HepG2 (cell line): ENCODE data around the gene AXIN2. TPM values are rescaled to one million over a fixed set of nuclear protein-coding genes. Genes with fewer than 3 reads are reported as not detected.
A peak's percentile ranks its signal among the peaks of the same experiment; 100 is the strongest.

Experiments used
- FOXO4 ChIP-seq: sonication (generic); formaldehyde crosslinking; conservative IDR thresholded peaks from 2 replicates; pipeline ENCODE4 v1.8.1; 2023; ENCODE audit warnings: missing genetic modification reagents
- GATAD2A ChIP-seq: IDR thresholded peaks from 2 replicates; pipeline ENCODE4 v1.6.1; 2016
- HOXA3 ChIP-seq: sonication (generic); formaldehyde crosslinking; IDR thresholded peaks from 2 replicates; pipeline ENCODE4 v1.5.0; 2020; ENCODE audit warnings: missing genetic modification reagents
- IKZF4 ChIP-seq: sonication (generic); formaldehyde crosslinking; IDR thresholded peaks from 2 replicates; pipeline ENCODE4 v1.5.1; 2020; ENCODE audit warnings: borderline replicate concordance, mild to moderate bottlenecking, low read depth, missing genetic modification reagents; ENCODE audit errors: not compliant biosample characterization
- IRX3 ChIP-seq: sonication (generic); formaldehyde crosslinking; IDR thresholded peaks from 2 replicates; pipeline ENCODE4 v1.8.1; 2023; ENCODE audit warnings: mild to moderate bottlenecking, low read depth, missing genetic modification reagents, borderline replicate concordance
- MAZ ChIP-seq, 2 experiments: sonication (generic) in 1 of 2; formaldehyde crosslinking in 1 of 2; IDR thresholded peaks; 2 replicates each; pipeline versions ENCODE4 v1.5.0 to v1.6.1; 2012 to 2020; ENCODE audit warnings: low read depth in 2 of 2, mild to moderate bottlenecking in 2 of 2, borderline replicate concordance in 1 of 2, improper control_type of control experiment in 1 of 2, low read length in 1 of 2, missing genetic modification reagents in 1 of 2, moderate library complexity in 1 of 2
- MIER3 ChIP-seq: IDR thresholded peaks from 2 replicates; pipeline ENCODE4 v1.6.1; 2016; ENCODE audit warnings: missing compliant biosample characterization, borderline replicate concordance
- MLLT10 ChIP-seq: sonication (generic); formaldehyde crosslinking; IDR thresholded peaks from 2 replicates; pipeline ENCODE4 v1.4.0; 2020; ENCODE audit warnings: missing genetic modification reagents
- MLX ChIP-seq: IDR thresholded peaks from 2 replicates; pipeline ENCODE4 v1.6.1; 2016
- NCOA2 ChIP-seq: sonication (generic); formaldehyde crosslinking; IDR thresholded peaks from 2 replicates; pipeline ENCODE4 v1.8.0; 2022; ENCODE audit warnings: inconsistent platforms
- RARA ChIP-seq: IDR thresholded peaks from 2 replicates; pipeline ENCODE4 v1.6.1; 2016; ENCODE audit warnings: missing genetic modification reagents, missing compliant biosample characterization
- RARG ChIP-seq: sonication (generic); formaldehyde crosslinking; IDR thresholded peaks from 2 replicates; pipeline ENCODE4 v1.4.0; 2020; ENCODE audit warnings: low read depth, mild to moderate bottlenecking, missing genetic modification reagents
- RELA ChIP-seq: sonication (generic); formaldehyde crosslinking; IDR thresholded peaks from 2 replicates; pipeline ENCODE4 v1.4.0; 2020; ENCODE audit warnings: missing genetic modification reagents
- SAP130 ChIP-seq: IDR thresholded peaks from 2 replicates; pipeline ENCODE4 v1.6.1; 2016; ENCODE audit warnings: low read depth
- SETDB1 ChIP-seq: sonication (generic); formaldehyde crosslinking; IDR thresholded peaks from 2 replicates; pipeline ENCODE4 v1.5.1; 2020; ENCODE audit warnings: missing genetic modification reagents, mild to moderate bottlenecking, borderline replicate concordance
- TRIM24 ChIP-seq: sonication (generic); formaldehyde crosslinking; IDR thresholded peaks from 2 replicates; pipeline ENCODE4 v1.8.0; 2022; ENCODE audit warnings: mild to moderate bottlenecking, missing genetic modification reagents
- XRCC5 ChIP-seq: fragments of 200-400 bp; formaldehyde crosslinking; optimal IDR thresholded peaks from 2 replicates; pipeline ENCODE3; 2017; ENCODE audit warnings: mild to moderate bottlenecking, low read length
- ZFP41 ChIP-seq: sonication (generic); formaldehyde crosslinking; IDR thresholded peaks from 2 replicates; pipeline ENCODE4 v1.4.0; 2020; ENCODE audit warnings: mild to moderate bottlenecking, missing genetic modification reagents, borderline replicate concordance
- ZFP82 ChIP-seq: sonication (generic); formaldehyde crosslinking; IDR thresholded peaks from 2 replicates; pipeline ENCODE4 v1.5.1; 2020; ENCODE audit warnings: mild to moderate bottlenecking, missing genetic modification reagents, borderline replicate concordance
- ZNF44 ChIP-seq: sonication (generic); formaldehyde crosslinking; IDR thresholded peaks from 2 replicates; pipeline ENCODE4 v1.5.1; 2020; ENCODE audit warnings: mild to moderate bottlenecking, missing genetic modification reagents
- ZNF556 ChIP-seq: sonication (generic); formaldehyde crosslinking; IDR thresholded peaks from 2 replicates; pipeline ENCODE4 v1.4.0; 2020; ENCODE audit warnings: mild to moderate bottlenecking, missing genetic modification reagents, borderline replicate concordance
- ZNF567 ChIP-seq: sonication (generic); formaldehyde crosslinking; IDR thresholded peaks from 2 replicates; pipeline ENCODE4 v1.8.1; 2023; ENCODE audit warnings: mild to moderate bottlenecking, missing genetic modification reagents, borderline replicate concordance
- ZNF598 ChIP-seq: sonication (generic); formaldehyde crosslinking; IDR thresholded peaks from 2 replicates; pipeline ENCODE4 v1.5.1; 2020; ENCODE audit warnings: mild to moderate bottlenecking, missing genetic modification reagents, borderline replicate concordance
- ZNF674 ChIP-seq: sonication (generic); formaldehyde crosslinking; IDR thresholded peaks from 2 replicates; pipeline ENCODE4 v1.5.0; 2020; ENCODE audit warnings: low read depth, mild to moderate bottlenecking, missing genetic modification reagents
- ZNF780A ChIP-seq: sonication (generic); formaldehyde crosslinking; IDR thresholded peaks from 2 replicates; pipeline ENCODE4 v1.8.0; 2022; ENCODE audit warnings: mild to moderate bottlenecking, missing genetic modification reagents, moderate library complexity
- polyA plus RNA-seq, 8 experiments: library from polyadenylated mRNA; depleted of rRNA in 3 of 8; stranded (reverse) in 7 of 8; unstranded in 1 of 8; fragments of >200 nt; fragmentation: Illumina TruSeq in 4 of 8; extraction: Trizol in 4 of 8; gene quantifications; 2 replicates each; pipeline versions ENCODE4 v1.2.1 to v1.2.3, GENCODE V29; 2011 to 2016; ENCODE audit warnings: low read depth in 4 of 8, missing spikeins in 1 of 8, mixed read lengths in 1 of 8; ENCODE audit not compliant: insufficient read depth in 1 of 8
- total RNA-seq, 5 experiments: library from RNA; depleted of rRNA; stranded (reverse); fragments of >200 nt; fragmentation: Illumina TruSeq; extraction: Trizol; gene quantifications; 2 replicates each; pipeline ENCODE4 v1.2.3, GENCODE V29; 2016; ENCODE audit warnings: low read depth in 1 of 5
- TF ChIP-seq, protein P1 (sequence below): sonication (generic); IDR thresholded peaks from 2 replicates; pipeline ENCODE4 v1.6.1; 2016; ENCODE audit warnings: low read depth, borderline replicate concordance
- TF ChIP-seq, protein P2 (sequence below): sonication (generic); formaldehyde crosslinking; IDR thresholded peaks from 2 replicates; pipeline ENCODE4 v1.5.0; 2020; ENCODE audit warnings: missing genetic modification reagents

The AXIN2 gene
- total and polyA plus RNA-seq, 2 of the 13 experiments (the other 11 are each of a cell fraction or from before 2014, with no cell fraction given) = 58.6 to 63.4 TPM

DNA sequence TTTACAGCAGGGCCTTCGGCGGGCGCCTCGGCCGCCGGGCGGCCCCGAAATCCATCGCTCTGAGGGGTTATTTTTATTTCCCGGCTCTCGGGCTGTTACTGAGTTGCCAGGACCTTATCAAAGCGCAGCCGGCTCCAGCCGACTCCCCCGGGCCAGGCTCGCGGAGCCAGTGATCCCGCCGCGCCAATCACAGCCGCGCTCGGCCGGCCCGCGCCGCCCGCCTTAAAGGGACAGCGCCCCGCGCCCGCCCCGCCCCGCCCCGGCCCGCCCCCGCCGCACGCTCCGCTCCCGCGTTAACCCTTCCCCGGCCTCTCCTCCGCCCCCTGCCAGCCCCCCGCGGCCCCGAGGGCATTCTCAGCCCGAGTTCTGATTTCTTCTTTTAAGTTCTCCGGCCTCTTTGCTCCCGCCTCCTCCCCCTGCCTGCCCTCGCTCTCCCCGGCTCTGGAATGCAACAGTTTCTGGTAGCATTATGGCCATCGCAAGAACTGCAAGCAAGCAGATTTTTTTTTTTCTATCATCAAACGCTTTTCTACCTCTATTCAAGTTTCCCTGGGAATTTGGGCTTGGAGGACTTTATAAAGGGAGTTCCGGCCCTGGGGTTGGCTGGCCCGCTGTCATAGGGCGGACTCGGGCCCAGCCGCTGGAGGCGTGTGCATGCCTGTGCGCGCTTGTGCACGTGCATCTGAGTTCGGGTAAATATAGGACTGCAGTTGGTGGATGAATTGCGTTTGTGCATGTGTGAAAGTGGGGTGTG lies at the start of gene AXIN2 (continued):
- TF ChIP-seq NCOA2 (CRISPR knock-in tag) (peak; percentile 60), FOXO4 (CRISPR knock-in tag) (peak; percentile 94; the same call in 1 of the 2 replicates), TRIM24 (CRISPR knock-in tag) (no peak), MIER3 (CRISPR knock-in tag) (no peak), ZNF598 (CRISPR knock-in tag) (peak; percentile 90; the same call in 1 of the 2 replicates), MAZ (IDR thresholded peaks at IDR 0.05; ENCODE audit: borderline replicate concordance, low read depth, low read length) (peak; percentile 71; the same call in 1 of the 2 replicates), MAZ (CRISPR knock-in tag; IDR thresholded peaks at IDR 0.05; ENCODE audit: low read depth) (peak; percentile 58; the same call in 1 of the 2 replicates), SETDB1 (CRISPR knock-in tag) (no peak), ZFP41 (peak; percentile 87; the same call in 1 of the 2 replicates), ZNF674 (no peak), ZNF556 (CRISPR knock-in tag) (peak; percentile 67), MLX (CRISPR knock-in tag) (peak; percentile 85), SAP130 (peak; percentile 84), ZNF44 (peak; percentile 92; the same call in 1 of the 2 replicates), RARG (CRISPR knock-in tag) (0 out of 2 replicates have a peak, but pooled peaks have one; percentile 72), XRCC5 (peak; percentile 58), ZNF780A (CRISPR knock-in tag) (peak; percentile 97), RARA (CRISPR knock-in tag) (peak; percentile 55), ZNF567 (no peak), IRX3 (CRISPR knock-in tag) (peak; percentile 84), MLLT10 (no peak), HOXA3 (CRISPR knock-in tag) (peak; percentile 83), GATAD2A (CRISPR knock-in tag) (peak; percentile 74; the same call in 1 of the 2 replicates), IKZF4 (peak; percentile 94), RELA (CRISPR knock-in tag) (no peak), ZFP82 (no peak; the same call in 1 of the 2 replicates)
- TF ChIP-seq, protein P1, sequence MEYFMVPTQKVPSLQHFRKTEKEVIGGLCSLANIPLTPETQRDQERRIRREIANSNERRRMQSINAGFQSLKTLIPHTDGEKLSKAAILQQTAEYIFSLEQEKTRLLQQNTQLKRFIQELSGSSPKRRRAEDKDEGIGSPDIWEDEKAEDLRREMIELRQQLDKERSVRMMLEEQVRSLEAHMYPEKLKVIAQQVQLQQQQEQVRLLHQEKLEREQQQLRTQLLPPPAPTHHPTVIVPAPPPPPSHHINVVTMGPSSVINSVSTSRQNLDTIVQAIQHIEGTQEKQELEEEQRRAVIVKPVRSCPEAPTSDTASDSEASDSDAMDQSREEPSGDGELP = peak; percentile 47; the same call in 1 of the 2 replicates
- TF ChIP-seq, protein P2, sequence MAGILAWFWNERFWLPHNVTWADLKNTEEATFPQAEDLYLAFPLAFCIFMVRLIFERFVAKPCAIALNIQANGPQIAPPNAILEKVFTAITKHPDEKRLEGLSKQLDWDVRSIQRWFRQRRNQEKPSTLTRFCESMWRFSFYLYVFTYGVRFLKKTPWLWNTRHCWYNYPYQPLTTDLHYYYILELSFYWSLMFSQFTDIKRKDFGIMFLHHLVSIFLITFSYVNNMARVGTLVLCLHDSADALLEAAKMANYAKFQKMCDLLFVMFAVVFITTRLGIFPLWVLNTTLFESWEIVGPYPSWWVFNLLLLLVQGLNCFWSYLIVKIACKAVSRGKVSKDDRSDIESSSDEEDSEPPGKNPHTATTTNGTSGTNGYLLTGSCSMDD (CRISPR knock-in tag) = peak; percentile 97
